Spleen (tissue), 7 donors: Measurements from ENCODE around the gene LCE3C.

Experiments
- POLR2A ChIP-seq, 3 donors: fragments of 450-650 bp; IDR thresholded peaks; one replicate each; pipeline ENCODE4 v1.5.1; 2017; ENCODE audit warnings: antibody characterized with exemption in 3 of 3, mild to moderate bottlenecking in 1 of 3
- POLR2AphosphoS5 ChIP-seq, 3 donors: sonication (generic); formaldehyde crosslinking; IDR thresholded peaks; one replicate each; pipeline ENCODE4 v1.5.1; 2017; ENCODE audit warnings: antibody characterized with exemption in 3 of 3
- TF ChIP-seq, protein P1 (sequence below), 11 experiments: fragments of 200-600 bp in 7 of 11; fragments of 450-650 bp in 4 of 11; sonication (generic) in 4 of 11; IDR thresholded peaks in 8 of 11; conservative IDR thresholded peaks in 3 of 11; 1 replicate in 7 of 11; 2 replicates in 4 of 11; pipeline versions ENCODE4 v1.4.0 to v1.8.0; 2016 to 2021; ENCODE audit warnings: antibody characterized with exemption in 11 of 11, inconsistent platforms in 4 of 11, mild to moderate bottlenecking in 1 of 11
- donor health status: DM: no; HTN: no; CAD: no; lungs with moderate emphysema.
- donor health status: DM: no; HTN: no; CAD: no.
- donor health status: DM: no; HTN: no; CAD: no.

DNA sequence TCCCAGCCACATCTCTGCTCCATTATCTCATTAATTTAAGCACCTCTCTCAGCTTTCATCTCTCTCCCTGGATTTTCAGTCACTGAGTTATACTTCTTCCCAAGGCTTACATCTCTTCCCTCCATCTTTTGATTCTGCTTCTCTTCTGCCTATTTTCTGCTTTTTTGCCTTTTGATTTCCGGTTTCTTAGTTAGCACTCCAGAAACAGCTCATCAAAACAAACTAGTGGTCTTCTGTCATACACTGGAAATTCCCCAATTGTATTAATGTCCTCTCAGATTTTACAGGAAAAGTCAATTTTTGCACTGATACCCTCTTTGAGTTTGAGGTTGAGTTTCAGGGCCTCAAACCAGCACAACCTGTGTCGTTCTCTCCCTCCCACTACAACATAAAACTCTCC lies 34.9 kb upstream of the LCE3C start:
- TF ChIP-seq, protein P1, sequence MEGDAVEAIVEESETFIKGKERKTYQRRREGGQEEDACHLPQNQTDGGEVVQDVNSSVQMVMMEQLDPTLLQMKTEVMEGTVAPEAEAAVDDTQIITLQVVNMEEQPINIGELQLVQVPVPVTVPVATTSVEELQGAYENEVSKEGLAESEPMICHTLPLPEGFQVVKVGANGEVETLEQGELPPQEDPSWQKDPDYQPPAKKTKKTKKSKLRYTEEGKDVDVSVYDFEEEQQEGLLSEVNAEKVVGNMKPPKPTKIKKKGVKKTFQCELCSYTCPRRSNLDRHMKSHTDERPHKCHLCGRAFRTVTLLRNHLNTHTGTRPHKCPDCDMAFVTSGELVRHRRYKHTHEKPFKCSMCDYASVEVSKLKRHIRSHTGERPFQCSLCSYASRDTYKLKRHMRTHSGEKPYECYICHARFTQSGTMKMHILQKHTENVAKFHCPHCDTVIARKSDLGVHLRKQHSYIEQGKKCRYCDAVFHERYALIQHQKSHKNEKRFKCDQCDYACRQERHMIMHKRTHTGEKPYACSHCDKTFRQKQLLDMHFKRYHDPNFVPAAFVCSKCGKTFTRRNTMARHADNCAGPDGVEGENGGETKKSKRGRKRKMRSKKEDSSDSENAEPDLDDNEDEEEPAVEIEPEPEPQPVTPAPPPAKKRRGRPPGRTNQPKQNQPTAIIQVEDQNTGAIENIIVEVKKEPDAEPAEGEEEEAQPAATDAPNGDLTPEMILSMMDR (IDR thresholded peaks at IDR 0.05 in 8 of 11, conservative IDR thresholded peaks at IDR 0.05 in 3 of 11), result no peak
- TF ChIP-seq POLR2AphosphoS5 (IDR thresholded peaks at IDR 0.05) (no peak), POLR2A (IDR thresholded peaks at IDR 0.05) (no peak)
